GM18907 (cell line): ENCODE data around the gene TNS1.

ENCODE experiments used
- ATAC-seq: cut with Tn5 transposase; IDR thresholded peaks from one replicate; pipeline ENCODE4 v1.9.1; 2021; ENCODE audit warnings: mild to moderate bottlenecking, moderate library complexity; ENCODE audit not compliant: unreplicated experiment

The TNS1 gene

DNA sequence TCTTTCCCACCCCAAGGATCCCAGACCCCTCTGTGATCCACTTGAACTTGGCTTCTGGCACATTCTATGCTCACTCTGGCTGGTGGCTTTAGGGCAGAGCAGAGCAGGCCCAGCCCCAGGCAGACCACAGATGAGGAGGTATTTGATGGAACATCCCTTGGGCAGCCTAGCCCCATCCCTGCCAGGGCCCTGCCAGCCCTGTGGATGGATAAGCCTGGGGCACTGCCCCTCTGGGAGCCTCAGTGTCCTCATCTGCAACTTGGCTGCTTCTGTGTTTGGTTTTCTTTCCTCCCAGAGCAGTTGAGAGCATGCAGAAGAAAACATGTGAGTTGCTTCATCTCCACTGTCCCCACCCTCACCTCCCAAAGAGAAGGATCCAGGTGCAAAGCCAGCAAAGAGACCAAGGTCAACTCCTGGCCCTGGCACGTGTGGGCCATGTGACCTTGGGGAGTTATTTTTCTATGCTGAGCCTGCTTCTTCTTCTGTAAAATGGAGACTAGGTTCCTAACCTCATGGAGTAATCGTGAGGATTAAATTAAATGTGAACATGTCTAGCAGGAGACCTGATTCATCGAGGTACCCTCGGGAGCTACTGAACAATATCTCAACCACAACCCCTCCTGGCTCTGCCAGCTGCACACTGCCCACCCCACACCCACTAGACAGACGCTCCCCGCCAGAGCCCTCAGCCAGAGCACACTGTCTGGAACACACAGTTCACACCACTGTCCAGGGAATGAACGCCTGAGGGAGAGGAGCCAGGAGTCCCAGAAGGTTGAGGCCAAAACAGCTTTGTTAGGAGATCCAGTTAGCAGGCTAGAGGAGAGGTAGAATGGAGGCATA lies 14.6 kb upstream of the TNS1 start:
- ATAC-seq = no peak

DNA sequence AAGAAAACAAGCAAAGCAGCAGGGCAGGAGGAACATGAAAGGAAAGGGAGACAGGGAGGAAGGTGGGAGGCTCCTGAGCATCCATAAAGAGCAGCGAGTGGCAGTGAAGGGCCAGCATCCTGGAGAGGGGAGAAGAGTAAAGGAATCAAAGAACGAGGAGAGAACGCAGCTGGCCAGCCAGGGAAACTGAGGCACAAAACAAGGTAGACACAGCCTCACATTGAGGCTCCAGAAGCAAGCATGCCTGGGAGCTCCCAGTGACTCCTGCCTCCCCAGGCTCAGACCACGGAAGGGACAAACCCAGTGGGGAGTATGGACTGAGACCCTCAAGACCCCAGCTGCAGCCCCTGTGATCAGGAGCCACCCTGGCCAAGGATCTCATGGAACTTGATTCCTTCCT lies 14.0 kb upstream of the TNS1 start:
- no peak for ATAC-seq

DNA sequence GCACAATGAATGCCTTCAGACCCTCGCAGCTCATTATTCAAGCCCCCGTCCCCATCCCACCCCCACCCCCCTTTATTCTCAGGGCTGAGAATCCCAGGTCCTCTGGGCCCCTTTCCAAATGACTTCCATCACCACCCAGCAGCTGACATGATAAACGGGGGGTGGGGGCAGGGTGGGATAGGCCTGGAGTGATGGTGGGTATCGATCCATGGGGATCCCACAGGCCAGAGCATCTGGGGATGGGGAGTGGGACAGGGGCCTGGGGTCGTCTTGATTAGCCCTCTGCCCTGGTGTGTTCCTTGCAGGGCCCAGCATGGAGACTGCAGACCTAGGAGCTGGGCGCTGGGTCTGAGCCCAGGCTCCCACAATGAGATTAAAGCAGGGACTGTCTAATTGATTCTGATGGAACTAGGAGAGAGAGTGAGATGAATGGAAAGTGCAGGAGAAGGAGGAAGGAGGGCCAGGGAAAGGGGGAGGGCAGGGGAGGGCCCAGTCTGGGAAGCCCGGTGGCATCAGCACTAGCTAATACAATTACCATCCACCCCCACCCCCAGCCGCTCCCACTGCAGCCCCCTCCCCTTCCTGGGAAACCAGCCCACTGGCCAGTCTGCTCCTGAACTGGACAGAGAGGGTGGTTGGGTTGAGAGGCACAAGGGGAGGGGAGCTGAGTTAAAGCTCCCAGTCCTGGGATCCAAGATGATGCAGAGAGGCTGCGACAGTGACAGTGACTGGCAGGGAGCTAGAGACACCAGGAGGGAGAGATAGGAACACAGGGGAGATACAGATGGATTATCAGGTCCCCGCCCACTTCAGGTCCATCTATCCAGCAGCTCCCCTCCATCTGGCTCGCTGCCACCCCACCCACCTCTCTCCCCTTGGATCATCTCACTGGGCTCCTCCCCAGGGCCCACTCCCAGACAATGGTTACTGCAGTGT lies 13.1 kb upstream of the TNS1 start:
- ATAC-seq = no peak

DNA sequence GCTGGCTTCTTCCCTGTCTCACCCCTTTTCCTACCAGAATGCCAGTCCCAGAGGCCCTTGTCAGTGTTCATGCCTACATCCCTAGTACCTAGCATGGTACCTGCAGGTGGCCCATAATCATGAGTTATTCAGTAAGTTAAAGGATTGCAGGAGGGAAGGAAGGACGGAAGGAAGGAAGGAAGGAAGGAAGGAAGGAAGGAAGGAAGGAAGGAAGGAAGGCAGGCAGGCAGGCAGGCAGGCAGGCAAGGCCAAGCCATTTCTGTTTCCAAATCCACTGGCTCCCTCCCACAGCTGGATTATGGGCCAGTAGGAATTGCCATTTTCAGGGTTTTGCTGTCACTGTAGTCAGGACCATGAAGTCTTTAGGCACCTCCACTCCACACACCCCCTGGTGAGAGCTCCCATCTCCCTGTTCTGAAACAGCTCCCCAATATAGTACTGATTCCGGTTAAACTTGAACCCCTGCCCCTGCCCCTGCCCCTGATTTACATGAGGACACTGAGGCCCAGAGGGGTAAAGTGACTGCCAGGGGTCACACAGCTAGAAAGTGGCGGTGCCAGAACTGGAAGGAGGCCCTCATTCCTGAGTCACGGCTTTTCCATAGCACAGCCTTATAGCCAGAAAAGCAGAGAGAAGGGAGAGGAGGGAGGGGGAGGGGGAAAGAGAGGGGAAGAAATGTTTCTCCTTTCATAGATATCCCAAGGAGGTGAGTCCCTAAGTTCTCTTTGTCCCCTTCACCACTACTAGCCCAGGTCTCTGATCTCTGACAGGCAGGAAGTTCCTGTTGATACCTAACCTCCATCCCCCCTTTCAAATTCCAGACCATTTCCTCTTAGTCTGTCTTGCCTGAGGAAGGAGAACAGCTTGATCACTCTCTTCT lies 12.2 kb upstream of the TNS1 start:
- no peak for ATAC-seq

DNA sequence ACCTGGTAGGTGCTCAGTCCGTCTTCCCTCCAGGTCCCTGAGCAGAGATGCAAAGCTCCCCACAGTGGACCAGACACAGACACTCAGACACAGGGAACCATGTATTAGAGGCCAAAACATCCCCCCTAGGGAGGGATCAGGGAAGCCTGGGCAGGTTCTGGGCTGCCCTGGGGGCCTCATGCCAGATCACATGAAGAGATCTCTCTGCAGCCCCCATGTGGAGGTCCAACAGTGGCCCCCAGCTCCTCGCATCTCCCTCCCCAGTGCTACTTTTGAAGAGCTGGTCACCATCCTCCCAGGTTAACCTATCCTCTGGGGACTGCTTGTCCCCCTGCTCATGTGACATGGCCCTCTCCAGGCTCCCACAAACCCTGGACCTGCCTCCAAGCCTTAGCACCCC lies 10.5 kb upstream of the TNS1 start:
- no peak for ATAC-seq

DNA sequence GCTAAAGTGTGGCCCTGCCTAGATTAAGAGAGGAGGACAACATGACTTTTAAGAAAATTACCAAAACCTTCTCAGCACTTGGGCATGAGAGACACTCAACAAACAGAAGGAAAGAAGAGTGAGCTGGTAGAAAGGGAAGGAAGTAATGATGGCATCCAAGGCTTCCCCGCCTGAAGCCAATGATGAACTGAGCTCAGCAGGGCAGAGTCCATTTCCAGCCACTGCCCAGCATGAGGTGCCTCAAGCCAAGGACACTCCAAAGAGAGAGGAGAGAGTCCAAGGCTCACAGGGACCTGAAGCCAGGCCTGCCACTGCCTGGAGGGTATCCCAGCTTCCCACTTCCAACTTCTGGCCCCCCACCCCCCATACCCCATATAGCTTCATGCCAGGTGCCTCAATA lies 9.5 kb upstream of the TNS1 start:
- ATAC-seq = no peak

DNA sequence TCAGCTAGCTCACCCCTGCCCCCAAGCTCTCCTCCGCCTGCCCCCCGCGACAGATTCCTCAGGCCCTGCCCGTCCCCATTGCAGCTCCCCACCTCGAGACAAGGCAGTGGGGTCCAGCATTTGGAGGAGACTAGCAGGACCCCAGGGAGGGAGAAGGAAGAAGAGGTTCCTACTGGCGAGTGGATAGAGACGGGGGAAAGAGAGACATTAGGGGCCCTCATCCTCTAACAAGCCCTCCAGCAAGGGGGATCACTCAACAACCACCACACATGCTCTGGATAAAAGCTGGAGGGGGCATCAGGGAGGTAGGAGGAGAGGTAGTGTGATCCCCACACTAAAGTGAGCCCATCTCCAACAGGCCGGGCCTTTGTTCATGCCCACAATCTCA lies 8.9 kb upstream of the TNS1 start:
- no peak for ATAC-seq

DNA sequence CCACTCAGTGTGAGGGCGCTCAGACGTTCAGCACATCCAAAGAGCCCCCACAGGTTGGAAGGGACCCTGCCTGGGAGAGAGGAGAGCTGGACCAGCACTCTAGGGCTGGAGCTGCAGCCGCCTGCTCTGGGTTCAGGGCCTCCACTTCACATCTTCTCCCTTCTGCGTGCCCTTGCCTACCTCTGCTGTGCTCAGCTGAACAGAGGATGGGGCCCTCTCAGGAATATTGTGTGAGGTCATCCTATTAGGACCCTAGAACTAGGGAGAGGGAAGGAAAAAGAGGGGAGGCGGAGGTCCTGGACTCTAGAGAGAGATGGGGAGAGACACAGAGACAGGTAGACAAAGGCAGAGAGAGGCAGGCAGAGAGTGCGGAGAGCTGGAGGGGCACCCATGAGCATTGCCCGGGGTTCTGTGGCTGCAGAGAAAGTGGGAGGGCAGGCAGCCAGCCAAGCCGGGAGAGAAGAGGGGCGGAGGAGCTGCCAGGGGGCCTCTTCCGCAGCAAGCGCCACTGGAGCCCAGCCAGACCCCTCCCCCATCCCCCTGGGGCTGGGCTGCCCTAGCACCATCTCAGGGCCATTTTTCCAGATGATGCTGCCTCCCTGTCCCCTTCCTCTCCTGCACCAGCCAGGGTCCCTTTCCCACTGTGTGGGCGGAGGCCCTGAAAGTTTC lies 8.3 kb upstream of the TNS1 start:
- no peak for ATAC-seq

DNA sequence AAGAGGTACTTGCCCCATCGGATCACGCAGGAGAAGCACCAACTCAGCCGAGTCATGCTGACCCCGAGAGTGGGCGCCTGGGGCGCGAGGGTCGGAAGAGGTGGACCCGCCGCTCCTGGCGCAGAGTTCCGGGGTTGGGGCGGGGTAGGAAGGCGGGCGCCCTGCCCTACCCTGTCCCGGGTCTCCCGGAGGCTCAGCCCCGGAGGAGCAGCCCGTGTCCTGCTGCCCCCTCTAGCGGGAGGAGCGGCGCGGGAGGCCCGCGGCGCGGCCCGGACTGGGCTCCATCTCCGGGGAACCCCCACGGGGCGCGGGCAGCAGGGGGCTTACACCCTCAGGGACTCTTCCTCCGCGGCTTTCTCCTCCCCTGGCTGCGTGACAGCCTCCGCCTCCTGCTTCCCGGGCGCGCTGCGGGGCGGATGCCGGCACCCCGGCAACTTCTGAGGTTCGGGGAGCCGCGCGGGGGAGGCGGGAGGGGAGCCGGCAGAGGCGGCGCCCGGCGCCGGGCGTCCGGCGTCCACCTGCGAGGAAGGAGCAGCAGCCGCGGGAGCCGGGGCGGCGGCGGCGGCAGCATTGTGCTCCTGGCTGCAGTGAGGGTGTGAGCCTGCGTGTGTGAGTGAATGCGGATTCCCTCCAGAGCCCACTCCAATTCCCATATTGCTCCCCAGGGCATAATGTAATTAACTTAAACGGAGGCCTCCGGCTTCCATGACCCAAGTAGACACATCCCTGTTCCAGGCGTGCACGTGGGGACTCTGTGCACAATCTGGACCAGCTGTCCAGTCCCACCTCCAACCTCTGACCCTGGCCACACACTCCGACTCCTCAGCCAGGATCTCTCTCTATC lies 7.6 kb upstream of the TNS1 start:
- peak; percentile 49 for ATAC-seq

DNA sequence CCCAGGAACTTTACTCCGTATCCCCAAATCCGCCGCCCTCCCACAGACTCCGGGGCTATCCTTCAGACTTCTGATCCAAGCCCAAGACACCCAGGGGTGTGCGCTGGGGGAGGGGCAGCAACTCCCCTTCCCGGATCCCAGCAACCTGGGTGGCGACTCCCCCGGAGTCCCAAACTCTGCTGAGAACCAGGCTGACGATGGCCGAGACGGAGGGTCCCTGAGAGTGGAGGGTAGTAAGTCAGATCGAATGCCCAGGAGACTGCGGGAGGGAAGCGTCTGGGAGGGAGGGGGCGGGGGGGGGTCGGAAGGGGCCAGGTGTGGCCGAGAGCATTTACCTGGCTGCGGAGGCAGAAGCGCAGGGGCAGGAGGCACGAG lies 7.0 kb upstream of the TNS1 start:
- no peak for ATAC-seq

DNA sequence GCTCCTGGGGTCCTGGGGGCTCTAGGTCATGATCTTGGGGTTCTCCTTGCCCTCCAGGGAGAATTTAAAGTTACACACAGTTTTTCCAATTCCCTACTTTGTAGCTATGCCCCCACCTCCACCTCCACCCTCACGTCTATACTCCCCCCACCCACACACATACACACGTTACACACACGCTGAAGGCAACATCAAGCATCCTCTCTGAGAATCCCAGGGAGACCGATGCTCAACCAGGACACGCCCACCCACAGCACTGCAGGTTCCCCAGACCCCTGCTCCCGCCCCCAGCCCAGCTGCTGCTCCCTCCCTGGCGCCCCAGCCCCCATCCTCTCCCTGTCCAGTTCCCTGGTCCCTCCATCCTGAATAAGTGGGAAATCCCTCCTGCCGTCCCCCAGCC lies 6.4 kb upstream of the TNS1 start:
- ATAC-seq = no peak

DNA sequence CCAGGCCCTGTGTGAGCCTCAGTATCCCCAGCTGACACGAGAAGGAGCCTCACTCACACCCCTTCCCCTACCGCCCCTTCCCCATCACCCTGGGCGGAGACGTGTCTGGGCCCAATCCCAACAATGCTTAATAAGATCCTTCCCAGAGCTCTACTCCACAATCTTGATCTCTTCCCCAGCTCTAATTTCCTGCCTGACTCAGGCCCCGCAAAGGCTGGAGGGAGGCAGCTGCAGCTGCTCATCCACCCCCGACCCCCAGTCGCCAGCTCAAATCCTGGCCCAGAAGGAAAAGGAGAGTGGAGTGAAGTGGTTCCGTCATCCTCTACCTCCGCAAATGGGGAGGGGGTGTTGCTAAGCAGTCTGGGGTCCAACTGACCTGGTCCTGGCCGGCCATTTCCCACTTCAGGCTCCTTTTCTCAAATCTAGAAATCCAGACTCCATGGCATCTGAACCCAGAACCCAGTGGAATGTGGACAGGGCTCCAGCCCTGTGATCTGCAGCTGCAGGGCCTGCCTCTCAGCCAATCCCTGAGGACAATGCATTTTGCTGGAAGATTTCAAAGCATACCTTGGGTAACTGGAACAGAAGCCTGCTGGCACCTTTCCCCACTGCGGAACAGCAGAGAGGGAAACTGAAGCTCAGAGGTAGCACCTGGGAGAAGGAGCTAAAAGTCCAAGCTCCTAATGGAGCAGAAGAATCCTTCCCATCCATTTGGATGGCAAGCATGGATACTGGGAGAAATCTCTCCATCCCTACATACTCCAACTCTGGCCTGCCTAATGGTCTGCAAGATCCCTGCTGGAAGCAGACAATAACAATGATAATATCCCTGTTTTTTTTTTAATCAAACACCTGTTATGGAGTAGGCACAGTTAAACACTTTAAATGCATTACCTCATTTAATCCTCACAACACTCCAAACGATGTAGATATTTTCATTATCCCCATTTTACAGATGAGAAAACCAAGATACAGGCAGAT lies 5.6 kb upstream of the TNS1 start:
- no peak for ATAC-seq

DNA sequence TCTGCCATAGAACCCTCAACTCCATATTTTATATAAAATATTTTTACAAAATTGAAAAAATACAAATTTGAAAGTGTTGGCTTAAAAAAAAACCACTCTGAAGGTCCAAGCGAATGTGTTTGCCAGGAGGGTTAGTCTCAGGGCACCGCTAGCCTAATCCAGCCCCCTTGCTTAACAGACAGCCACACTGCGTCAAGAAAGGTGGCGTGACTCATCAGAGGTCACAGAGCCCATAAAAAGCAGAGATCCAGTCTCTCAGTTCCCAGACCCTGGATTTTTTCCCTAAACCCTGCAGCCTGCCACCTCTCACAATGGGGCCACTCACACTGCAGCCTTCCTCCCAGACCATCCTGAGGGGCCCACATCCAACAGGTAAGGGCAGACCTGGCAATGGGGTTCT lies 3.9 kb upstream of the TNS1 start:
- ATAC-seq = no peak

DNA sequence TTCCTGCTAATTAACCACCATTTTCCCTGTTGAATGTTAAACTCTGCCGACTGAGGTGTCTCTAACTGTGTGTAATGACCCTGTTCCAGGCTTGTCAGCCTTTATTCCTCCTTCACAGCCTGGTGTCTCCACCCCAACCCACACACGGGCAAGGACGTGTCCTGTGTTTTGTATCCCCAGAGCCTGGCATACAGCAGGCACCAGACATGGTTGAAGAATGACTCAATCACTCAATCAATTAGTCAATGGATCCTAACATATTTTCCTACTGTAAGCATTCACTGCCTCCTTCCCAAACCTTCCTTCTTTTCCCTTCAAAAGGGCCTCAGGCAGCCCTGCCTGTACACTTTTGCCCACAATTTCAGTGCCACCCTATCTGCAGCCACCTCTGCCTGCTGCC lies 2.7 kb upstream of the TNS1 start:
- ATAC-seq = no peak

DNA sequence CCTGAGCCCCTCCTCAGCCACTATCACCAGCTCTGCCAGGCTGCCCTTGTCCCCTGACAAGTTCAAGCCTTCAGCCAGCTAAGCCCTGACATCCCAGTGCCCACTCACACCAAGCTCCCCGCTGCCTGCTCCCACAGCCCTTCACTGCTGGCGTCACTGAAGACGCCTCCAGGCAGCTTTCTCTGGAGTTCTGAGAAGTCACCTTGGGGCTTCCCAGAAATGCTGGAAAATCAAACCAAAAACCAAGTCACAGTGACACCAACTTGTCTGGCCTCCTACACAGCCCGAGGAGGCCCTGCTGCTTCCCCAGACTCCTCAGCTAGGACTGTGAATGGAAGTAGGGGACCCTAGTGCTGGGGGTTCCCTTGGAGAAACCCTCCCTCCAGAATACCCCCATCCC lies 2.2 kb upstream of the TNS1 start:
- no peak for ATAC-seq

DNA sequence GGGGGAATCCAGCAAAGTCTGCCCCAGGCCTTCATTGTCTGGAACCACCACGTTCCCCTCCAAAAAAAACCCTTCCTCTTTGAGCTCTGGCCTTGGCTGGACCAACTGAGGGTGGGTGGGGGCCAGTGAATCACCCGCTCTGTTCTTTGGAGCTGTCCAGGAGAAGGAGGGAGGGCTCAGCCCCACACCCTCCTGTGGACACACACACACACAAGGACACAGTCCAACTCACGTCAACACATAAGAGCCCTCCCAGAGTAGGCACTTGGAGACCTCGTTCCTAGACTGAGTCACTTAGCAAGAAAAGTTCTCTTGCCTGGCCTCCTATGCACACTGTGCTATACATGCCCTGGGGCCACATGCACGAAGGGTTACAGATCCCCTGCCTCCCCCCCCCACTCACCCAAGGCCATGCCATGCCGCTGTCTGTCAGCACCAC lies 1.2 kb upstream of the TNS1 start:
- ATAC-seq = no peak

DNA sequence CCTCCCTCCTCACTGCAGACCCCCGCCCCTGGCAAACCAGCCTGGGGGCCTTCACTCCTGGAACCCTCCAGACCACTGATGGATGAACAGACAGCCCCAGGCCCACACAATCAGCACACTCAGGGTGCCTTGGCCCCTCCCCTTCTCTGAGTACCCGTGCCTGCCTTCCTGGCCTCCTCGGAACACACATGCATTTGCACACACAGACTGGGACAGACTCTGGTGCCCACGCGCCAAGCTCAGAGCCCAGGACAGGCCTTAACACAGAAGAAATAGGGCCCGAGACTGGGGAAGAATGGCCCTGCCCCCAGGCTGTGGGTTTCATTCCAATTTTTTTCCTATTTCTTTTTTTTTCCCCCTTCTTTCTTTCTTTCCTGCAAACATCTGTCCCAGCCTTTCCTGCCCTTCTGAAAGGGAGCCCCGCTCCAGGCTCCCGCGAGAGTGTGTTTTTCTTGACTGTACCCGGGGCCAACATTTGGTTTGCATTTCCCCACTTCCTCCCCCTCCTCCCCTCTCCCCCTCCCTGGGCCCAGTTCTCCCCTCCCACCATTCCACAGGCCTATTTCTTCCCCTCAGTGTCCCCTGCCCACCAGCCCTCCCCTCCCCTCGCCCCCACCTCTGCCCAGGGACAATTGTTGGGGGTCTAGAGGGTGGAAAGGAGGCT lies 618 bp upstream of the TNS1 start:
- no peak for ATAC-seq
